H9 (cell line): ENCODE results near the gene FCF1. TPM values are rescaled to one million over a fixed set of nuclear protein-coding genes. Genes with fewer than 3 reads are reported as not detected.

ENCODE experiments used
- DNase-seq: peaks from one replicate; pipeline ENCODE4 v3.0.0-alpha.2; 2017
- H2AFZ ChIP-seq: one replicate; pipeline ENCODE4 v1.6.1; 2013; ENCODE audit warnings: mild to moderate bottlenecking, low read length, control low read depth, moderate library complexity
- H2AK5ac ChIP-seq: 2 replicates; pipeline ENCODE4 v1.6.1; 2013; ENCODE audit warnings: low read length, control low read depth, mixed read lengths; ENCODE audit not compliant: insufficient read length
- H2BK120ac ChIP-seq: one replicate; pipeline ENCODE4 v1.6.1; 2013; ENCODE audit warnings: low read depth, mild to moderate bottlenecking, low read length, control low read depth, inconsistent platforms; ENCODE audit not compliant: poor library complexity, severe bottlenecking
- H2BK12ac ChIP-seq: 2 replicates; pipeline ENCODE4 v1.6.1; 2013; ENCODE audit warnings: low read length, control low read depth, mixed read lengths, low read depth; ENCODE audit not compliant: insufficient read length
- H2BK15ac ChIP-seq: 2 replicates; pipeline ENCODE4 v1.6.1; 2013; ENCODE audit warnings: low read depth, low read length, control low read depth
- H2BK20ac ChIP-seq: one replicate; pipeline ENCODE4 v1.6.1; 2013; ENCODE audit warnings: low read depth, mild to moderate bottlenecking, low read length, control low read depth, inconsistent platforms; ENCODE audit not compliant: poor library complexity, severe bottlenecking
- H2BK5ac ChIP-seq: 2 replicates; pipeline ENCODE4 v1.6.1; 2013; ENCODE audit warnings: low read length, control low read depth, mixed read lengths; ENCODE audit not compliant: insufficient read length
- H3K14ac ChIP-seq: 2 replicates; pipeline ENCODE4 v1.6.1; 2013; ENCODE audit warnings: low read length, control low read depth; ENCODE audit not compliant: insufficient read depth
- H3K18ac ChIP-seq: 2 replicates; pipeline ENCODE4 v1.6.1; 2013; ENCODE audit warnings: low read depth, mild to moderate bottlenecking, mixed read lengths, low read length, control low read depth; ENCODE audit not compliant: insufficient read length
- H3K23ac ChIP-seq: 2 replicates; pipeline ENCODE4 v1.6.1; 2013; ENCODE audit warnings: low read length, control low read depth, mixed read lengths, low read depth; ENCODE audit not compliant: insufficient read length
- H3K23me2 ChIP-seq: 2 replicates; pipeline ENCODE4 v1.6.1; 2013; ENCODE audit warnings: low read depth, mild to moderate bottlenecking, mixed read lengths, low read length, control low read depth; ENCODE audit not compliant: insufficient read length, poor library complexity, severe bottlenecking
- H3K27ac ChIP-seq: 2 replicates; pipeline ENCODE4 v1.5.1; 2013; ENCODE audit warnings: low read length, control low read depth, mixed read lengths, low read depth; ENCODE audit not compliant: insufficient read length
- H3K27me3 ChIP-seq: 2 replicates; pipeline ENCODE4 v1.6.1; 2013; ENCODE audit warnings: low read length, control low read depth, inconsistent platforms; ENCODE audit not compliant: insufficient read depth
- H3K4ac ChIP-seq: 2 replicates; pipeline ENCODE4 v1.6.1; 2013; ENCODE audit warnings: low read depth, mild to moderate bottlenecking, control low read depth, inconsistent platforms, low read length, moderate library complexity
- H3K4me1 ChIP-seq: 2 replicates; pipeline ENCODE4 v1.6.1; 2013; ENCODE audit warnings: low read length, control low read depth, inconsistent platforms; ENCODE audit not compliant: insufficient read depth
- H3K4me2 ChIP-seq: 2 replicates; pipeline ENCODE4 v1.6.1; 2013; ENCODE audit warnings: low read length, control low read depth, mixed read lengths; ENCODE audit not compliant: insufficient read length, insufficient read depth
- H3K56ac ChIP-seq: 2 replicates; pipeline ENCODE4 v1.6.1; 2013; ENCODE audit warnings: low read depth, mild to moderate bottlenecking, mixed read lengths, low read length, control low read depth; ENCODE audit not compliant: insufficient read length
- H3K79me1 ChIP-seq: 2 replicates; pipeline ENCODE4 v1.6.1; 2013; ENCODE audit warnings: low read depth, mild to moderate bottlenecking, moderate library complexity, low read length, control low read depth, inconsistent platforms; ENCODE audit not compliant: insufficient read depth, poor library complexity, severe bottlenecking
- H3K79me2 ChIP-seq: 2 replicates; pipeline ENCODE4 v1.6.1; 2013; ENCODE audit warnings: low read length, control low read depth, inconsistent platforms; ENCODE audit not compliant: insufficient read depth
- H3K9ac ChIP-seq: 2 replicates; pipeline ENCODE4 v1.6.1; 2013; ENCODE audit warnings: low read length, control low read depth, mixed read lengths; ENCODE audit not compliant: insufficient read length; ENCODE audit errors: extremely low read depth
- H3K9me3 ChIP-seq: one replicate; pipeline ENCODE4 v1.6.1; 2013; ENCODE audit warnings: low read depth, low read length, inconsistent platforms; ENCODE audit not compliant: control insufficient read depth
- H3T11ph ChIP-seq: one replicate; pipeline ENCODE4 v1.6.1; 2013; ENCODE audit warnings: mild to moderate bottlenecking, low read length, control low read depth, inconsistent platforms
- H4K20me1 ChIP-seq: one replicate; pipeline ENCODE4 v1.6.1; 2013; ENCODE audit not compliant: control insufficient read depth, insufficient read length, insufficient read depth
- H4K5ac ChIP-seq: 2 replicates; pipeline ENCODE4 v1.6.1; 2013; ENCODE audit warnings: low read depth, mild to moderate bottlenecking, mixed read lengths, low read length, control low read depth; ENCODE audit not compliant: insufficient read length
- H4K8ac ChIP-seq: replicated peaks from 2 replicates; pipeline ENCODE4 v1.6.1; 2013; ENCODE audit warnings: low read length, control low read depth, mixed read lengths, low read depth; ENCODE audit not compliant: insufficient read length
- H4K91ac ChIP-seq: 2 replicates; pipeline ENCODE4 v1.6.1; 2013; ENCODE audit warnings: low read depth, mild to moderate bottlenecking, moderate library complexity, mixed read lengths, low read length, control low read depth; ENCODE audit not compliant: insufficient read length
- H3K27ac Mint-ChIP-seq, 3 experiments: 2 replicates in 2 of 3; 3 replicates in 1 of 3; pipeline ENCODE4 v1.8.0; 2020 to 2021; ENCODE audit warnings: mixed read lengths in 3 of 3, mild to moderate bottlenecking in 1 of 3, moderate library complexity in 1 of 3
- H3K27me3 Mint-ChIP-seq: 2 replicates; pipeline ENCODE4 v1.8.0; 2021; ENCODE audit warnings: low read depth, mild to moderate bottlenecking, moderate library complexity, mixed read lengths
- H3K36me3 Mint-ChIP-seq, 3 experiments: 2 replicates in 2 of 3; 3 replicates in 1 of 3; pipeline ENCODE4 v1.8.0; 2020 to 2021; ENCODE audit warnings: low read depth in 3 of 3, mixed read lengths in 3 of 3; ENCODE audit not compliant: insufficient read depth in 1 of 3
- H3K4me1 Mint-ChIP-seq, 2 experiments: 2 replicates each; pipeline ENCODE4 v1.8.0; 2020; ENCODE audit warnings: mixed read lengths in 2 of 2
- H3K4me3 Mint-ChIP-seq, 2 experiments: 2 replicates in 1 of 2; 3 replicates in 1 of 2; pipeline ENCODE4 v1.8.0; 2020 to 2021; ENCODE audit warnings: mild to moderate bottlenecking in 2 of 2, mixed read lengths in 2 of 2, moderate library complexity in 1 of 2
- H3K9me3 Mint-ChIP-seq, 2 experiments: 2 replicates in 1 of 2; 3 replicates in 1 of 2; pipeline ENCODE4 v1.8.0; 2020; ENCODE audit warnings: mild to moderate bottlenecking in 2 of 2, mixed read lengths in 2 of 2, moderate library complexity in 1 of 2
- CTCF ChIP-seq: fragments of 200-600 bp; sonication (generic); conservative IDR thresholded peaks from 3 replicates; pipeline ENCODE4 v1.8.0; 2021; ENCODE audit warnings: antibody characterized with exemption, mild to moderate bottlenecking
- WGBS: extraction: QIAGEN DNeasy Blood & Tissue Kit; methylation state at CpG from one replicate; pipeline ENCODE4 v1.1.7; 2013; ENCODE audit warnings: missing lambda C conversion rate, low lambda C conversion rate, mixed read lengths; ENCODE audit not compliant: insufficient read length; ENCODE audit errors: extremely low coverage; 5-methylcytosine and 5-hydroxymethylcytosine counted together
- total RNA-seq: library from RNA; stranded (reverse); gene quantifications from 2 replicates; pipeline ENCODE4 v1.2.1, GENCODE V29; 2021

FCF1 gene
- total RNA-seq, 1 experiment from 2014 or later, result 87.7 TPM

- no peak for TF ChIP-seq CTCF
- no peak overlapping the region for H3K18ac ChIP-seq
- H3K4me1 ChIP-seq, result no peaks in the 10 kb centered on the region
- H2AFZ ChIP-seq, result no peak overlapping the region
- no peaks in the 10 kb centered on the region for H3K79me1 ChIP-seq
- H3K27ac Mint-ChIP-seq, result no peak overlapping the region
- H2BK120ac ChIP-seq, result no peak overlapping the region
- H3T11ph ChIP-seq, result no peak overlapping the region
- no peak for DNase-seq
- no peaks in the 10 kb centered on the region for H3K9me3 Mint-ChIP-seq
- H3K4ac ChIP-seq, result no peak overlapping the region
- H3K79me2 ChIP-seq, result no peaks in the 10 kb centered on the region
- no peaks in the 10 kb centered on the region for H3K27me3 ChIP-seq
- H3K9me3 ChIP-seq, result no peaks in the 10 kb centered on the region
- no peak overlapping the region for H2BK20ac ChIP-seq
- no peak overlapping the region for H3K56ac ChIP-seq
- WGBS, result no CpG with 5 or more reads among the region's 2 CpGs
- no peak overlapping the region for H2BK5ac ChIP-seq
- H2AK5ac ChIP-seq, result no peak overlapping the region
- no peak overlapping the region for H3K4me2 ChIP-seq
- no peaks in the 10 kb centered on the region for H3K4me1 Mint-ChIP-seq
- no peak overlapping the region for H2BK12ac ChIP-seq
- no peaks in the 10 kb centered on the region for H3K23me2 ChIP-seq
- H3K23ac ChIP-seq, result no peak overlapping the region
- H3K27me3 Mint-ChIP-seq, result no peaks in the 10 kb centered on the region
- H3K4me3 Mint-ChIP-seq, result no peak overlapping the region
- no peak overlapping the region for H2BK15ac ChIP-seq
- H4K8ac ChIP-seq, result no peak overlapping the region
- no peak overlapping the region for H3K27ac ChIP-seq
- peaks cover 7 to 44% (median 38%) of the 10 kb centered on the region in 3 experiments; a peak in 5 of 7 replicates for H3K36me3 Mint-ChIP-seq
- no peaks in the 10 kb centered on the region for H4K20me1 ChIP-seq
- no peak overlapping the region for H4K91ac ChIP-seq
- no peak overlapping the region for H3K14ac ChIP-seq
- H4K5ac ChIP-seq, result no peak overlapping the region
- H3K9ac ChIP-seq, result no peak overlapping the region
Measured at GRCh38 chr14:74732387-74732786, 19.4 kb downstream of the FCF1 start.
